ENCODE measurements around the gene ATRAID. TPM values are rescaled to one million over a fixed set of nuclear protein-coding genes. Genes with fewer than 3 reads are reported as not detected.

Gene ATRAID
- total RNA-seq, 4 donors from 2014 or later = 88.3 to 121 (median 101) TPM

- H3K4me3 ChIP-seq = no peak overlapping the region
- no peaks in the 10 kb centered on the region for H3K9me3 ChIP-seq
- TF ChIP-seq POLR2A (IDR thresholded peaks at IDR 0.05) (no peak), CTCF (IDR thresholded peaks at IDR 0.05) (no peak)
- H3K36me3 ChIP-seq = peaks cover 0 to 37% (median 0%) of the 10 kb centered on the region in 3 donors
- no peaks in the 10 kb centered on the region for H3K4me1 ChIP-seq
- H3K27ac ChIP-seq = no peak overlapping the region
- H3K27me3 ChIP-seq = no peaks in the 10 kb centered on the region
- DNase-seq = peak in 1 of 3 donors; percentile 32
Measured at GRCh38 chr2:27199241-27199640, 12.6 kb upstream of the ATRAID start.

GRCh38 chr2:27201675-27202074, 10.2 kb upstream of the ATRAID start:
- Histone ChIP-seq H3K36me3 (peaks cover 0 to 59% (median 0%) of the 10 kb centered on the region in 3 donors), H3K9me3 (no peaks in the 10 kb centered on the region), H3K27me3 (no peaks in the 10 kb centered on the region), H3K4me3 (no peak overlapping the region), H3K27ac (no peak overlapping the region), H3K4me1 (no peaks in the 10 kb centered on the region)
- TF ChIP-seq CTCF (IDR thresholded peaks at IDR 0.05) = no peak
- no peak for TF ChIP-seq POLR2A (IDR thresholded peaks at IDR 0.05)
- peak in 1 of 3 donors; percentile 22 for DNase-seq

- no peaks in the 10 kb centered on the region for H3K4me1 ChIP-seq
- no peak for DNase-seq
- H3K27ac ChIP-seq = no peak overlapping the region
- H3K36me3 ChIP-seq = peaks cover 0 to 71% (median 0%) of the 10 kb centered on the region in 3 donors
- H3K4me3 ChIP-seq = no peak overlapping the region
- H3K9me3 ChIP-seq = no peaks in the 10 kb centered on the region
- H3K27me3 ChIP-seq = no peaks in the 10 kb centered on the region
- no peak for TF ChIP-seq CTCF (IDR thresholded peaks at IDR 0.05)
- no peak for TF ChIP-seq POLR2A (IDR thresholded peaks at IDR 0.05)
Measured at GRCh38 chr2:27202854-27203253, 9.0 kb upstream of the ATRAID start.

- no peaks in the 10 kb centered on the region for H3K27me3 ChIP-seq
- no peak overlapping the region for H3K4me3 ChIP-seq
- H3K36me3 ChIP-seq = peaks cover 0 to 77% (median 0%) of the 10 kb centered on the region in 3 donors
- TF ChIP-seq CTCF (IDR thresholded peaks at IDR 0.05) = no peak
- no peak for DNase-seq
- H3K9me3 ChIP-seq = no peaks in the 10 kb centered on the region
- H3K27ac ChIP-seq = no peak overlapping the region
- no peaks in the 10 kb centered on the region for H3K4me1 ChIP-seq
Measured at GRCh38 chr2:27203741-27204140, 8.1 kb upstream of the ATRAID start.

GRCh38 chr2:27204566-27204965, 7.3 kb upstream of the ATRAID start:
- Histone ChIP-seq H3K4me3 (no peak overlapping the region), H3K4me1 (no peaks in the 10 kb centered on the region), H3K36me3 (peaks cover 0 to 77% (median 0%) of the 10 kb centered on the region in 3 donors), H3K9me3 (no peaks in the 10 kb centered on the region), H3K27me3 (no peaks in the 10 kb centered on the region), H3K27ac (no peak overlapping the region)
- peak in 1 of 3 donors; percentile 17 for DNase-seq
- TF ChIP-seq POLR2A (IDR thresholded peaks at IDR 0.05) (no peak), CTCF (IDR thresholded peaks at IDR 0.05) (no peak)

- no peaks in the 10 kb centered on the region for H3K9me3 ChIP-seq
- H3K4me3 ChIP-seq = no peak overlapping the region
- peak in 1 of 3 donors; percentile 28 for DNase-seq
- no peaks in the 10 kb centered on the region for H3K27me3 ChIP-seq
- no peak for TF ChIP-seq POLR2A (IDR thresholded peaks at IDR 0.05)
- no peak for TF ChIP-seq CTCF (IDR thresholded peaks at IDR 0.05)
- H3K36me3 ChIP-seq = peaks cover 0 to 73% (median 0%) of the 10 kb centered on the region in 3 donors
- no peaks in the 10 kb centered on the region for H3K4me1 ChIP-seq
- no peak overlapping the region for H3K27ac ChIP-seq
Measured at GRCh38 chr2:27205206-27205605, 6.6 kb upstream of the ATRAID start.
